CD4-positive, alpha-beta memory T cell (primary cell): ENCODE results near the gene RYK. TPM values are rescaled to one million over a fixed set of nuclear protein-coding genes. Genes with fewer than 3 reads are reported as not detected.

Experiments used
- CTCF ChIA-PET: fragments of 350-600 bp; sonication (Branson Sonifier 250); formaldehyde crosslinking; loops from one replicate; lab custom pipeline; 2021; ENCODE audit warnings: inconsistent platforms; ENCODE audit not compliant: partially characterized antibody; lab: Charles Lee
- POLR2A ChIA-PET: fragments of 350-600 bp; sonication (Branson Sonifier 250); formaldehyde crosslinking; loops from one replicate; lab custom pipeline; 2021; ENCODE audit not compliant: partially characterized antibody; lab: Charles Lee
- DNase-seq, 5 donors: peaks; one replicate each; pipeline versions ENCODE4 v3.0.0 to v3.0.0-alpha.2; 2020 to 2022; ENCODE audit warnings: mixed read lengths in 1 of 5
- H3K27ac ChIP-seq: one replicate; pipeline ENCODE4 v1.7.0; 2013; ENCODE audit warnings: low read depth, low read length
- H3K27me3 ChIP-seq: 2 replicates; pipeline ENCODE4 v1.7.0; 2013; ENCODE audit warnings: mild to moderate bottlenecking, low read length, moderate library complexity; ENCODE audit not compliant: insufficient read depth
- H3K36me3 ChIP-seq: 2 replicates; pipeline ENCODE4 v1.7.0; 2013; ENCODE audit warnings: mild to moderate bottlenecking, low read length, moderate library complexity; ENCODE audit not compliant: insufficient read depth
- H3K4me1 ChIP-seq: 2 replicates; pipeline ENCODE4 v1.7.0; 2013; ENCODE audit warnings: mild to moderate bottlenecking, low read length, moderate library complexity; ENCODE audit not compliant: insufficient read depth
- H3K4me3 ChIP-seq, 2 donors: one replicate each; pipeline ENCODE4 v1.7.0; 2013; ENCODE audit warnings: low read length in 2 of 2, mild to moderate bottlenecking in 1 of 2
- H3K9me3 ChIP-seq, 2 donors: one replicate each; pipeline ENCODE4 v1.7.0; 2013; ENCODE audit warnings: low read length in 2 of 2, control low read depth in 1 of 2; ENCODE audit not compliant: control insufficient read depth in 1 of 2
- H3K27ac Mint-ChIP-seq, 7 donors: one replicate each; pipeline ENCODE4 v1.8.0; 2020 to 2021; ENCODE audit warnings: mixed read lengths in 7 of 7, mild to moderate bottlenecking in 6 of 7, inconsistent platforms in 3 of 7, moderate library complexity in 3 of 7
- H3K27me3 Mint-ChIP-seq, 2 donors: one replicate each; pipeline ENCODE4 v1.8.0; 2020 to 2021; ENCODE audit warnings: mixed read lengths in 2 of 2
- H3K36me3 Mint-ChIP-seq, 2 donors: one replicate each; pipeline ENCODE4 v1.8.0; 2020 to 2021; ENCODE audit warnings: mixed read lengths in 2 of 2, inconsistent platforms in 1 of 2, mild to moderate bottlenecking in 1 of 2
- H3K4me1 Mint-ChIP-seq, 4 donors: one replicate each; pipeline ENCODE4 v1.8.0; 2020 to 2021; ENCODE audit warnings: mixed read lengths in 4 of 4, mild to moderate bottlenecking in 1 of 4
- H3K4me3 Mint-ChIP-seq, 8 donors: one replicate each; pipeline ENCODE4 v1.8.0; 2020 to 2021; ENCODE audit warnings: mixed read lengths in 8 of 8, mild to moderate bottlenecking in 7 of 8, moderate library complexity in 6 of 8, inconsistent platforms in 3 of 8
- H3K9me3 Mint-ChIP-seq, 8 donors: one replicate each; pipeline ENCODE4 v1.8.0; 2020 to 2021; ENCODE audit warnings: mixed read lengths in 8 of 8, mild to moderate bottlenecking in 5 of 8, inconsistent platforms in 3 of 8, moderate library complexity in 1 of 8
- intact Hi-C: fragments of 100-400 bp; cut with micrococcal nuclease; formaldehyde crosslinking; loops from one replicate; pipeline ENCODE4 v1.15.1; 2023
- polyA plus RNA-seq, 2 donors: library from polyadenylated mRNA; unstranded; fragments of 300-500 nt; fragmentation: Illumina TruSeq; gene quantifications; one replicate each; pipeline ENCODE4 v1.2.3, GENCODE V29; 2021
- total RNA-seq, 2 experiments: library from RNA; stranded (reverse); gene quantifications; one replicate each; pipeline ENCODE4 v1.2.3, GENCODE V29; 2021

RYK gene
- total and polyA plus RNA-seq, 4 experiments from 2014 or later: 4.8 to 47.9 (median 27.3) TPM

DNA sequence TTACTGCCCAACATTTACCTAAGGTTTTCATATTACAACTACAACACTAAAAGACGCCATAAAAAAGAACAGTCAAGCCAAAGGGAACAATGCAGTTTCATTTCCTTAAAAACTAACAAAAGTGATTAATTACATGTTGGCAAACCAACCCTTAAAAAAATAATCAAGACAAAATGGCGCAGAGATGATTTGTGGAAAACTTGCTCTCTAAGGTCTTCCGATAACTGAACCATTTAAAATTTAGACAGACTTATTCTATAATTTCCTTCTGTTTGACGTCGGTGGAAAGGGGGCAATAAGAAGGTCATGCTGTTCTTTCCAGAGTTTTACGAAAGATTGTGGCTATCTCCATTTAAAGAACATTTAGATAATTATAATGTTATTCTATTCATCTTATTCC, 87.6 kb downstream of the RYK start:
- no peaks in the 10 kb centered on the region for H3K4me1 Mint-ChIP-seq
- no peak for DNase-seq
- intact Hi-C loops: no loop called here
- H3K4me3 Mint-ChIP-seq: no peak overlapping the region
- no peak overlapping the region for H3K4me3 ChIP-seq
- ChIA-PET CTCF (no interaction called here), POLR2A (no interaction called here)
- H3K4me1 ChIP-seq: no peaks in the 10 kb centered on the region
- H3K27ac Mint-ChIP-seq: no peak overlapping the region
- H3K27me3 ChIP-seq: no peaks in the 10 kb centered on the region
- H3K9me3 ChIP-seq: no peaks in the 10 kb centered on the region
- peaks cover 8% of the 10 kb centered on the region for H3K36me3 ChIP-seq
- H3K36me3 Mint-ChIP-seq: peaks cover 66 to 72% of the 10 kb centered on the region in 2 donors
- H3K27me3 Mint-ChIP-seq: no peaks in the 10 kb centered on the region
- H3K9me3 Mint-ChIP-seq: peaks cover 0 to 5% (median 0%) of the 10 kb centered on the region in 8 donors
- no peak overlapping the region for H3K27ac ChIP-seq

DNA sequence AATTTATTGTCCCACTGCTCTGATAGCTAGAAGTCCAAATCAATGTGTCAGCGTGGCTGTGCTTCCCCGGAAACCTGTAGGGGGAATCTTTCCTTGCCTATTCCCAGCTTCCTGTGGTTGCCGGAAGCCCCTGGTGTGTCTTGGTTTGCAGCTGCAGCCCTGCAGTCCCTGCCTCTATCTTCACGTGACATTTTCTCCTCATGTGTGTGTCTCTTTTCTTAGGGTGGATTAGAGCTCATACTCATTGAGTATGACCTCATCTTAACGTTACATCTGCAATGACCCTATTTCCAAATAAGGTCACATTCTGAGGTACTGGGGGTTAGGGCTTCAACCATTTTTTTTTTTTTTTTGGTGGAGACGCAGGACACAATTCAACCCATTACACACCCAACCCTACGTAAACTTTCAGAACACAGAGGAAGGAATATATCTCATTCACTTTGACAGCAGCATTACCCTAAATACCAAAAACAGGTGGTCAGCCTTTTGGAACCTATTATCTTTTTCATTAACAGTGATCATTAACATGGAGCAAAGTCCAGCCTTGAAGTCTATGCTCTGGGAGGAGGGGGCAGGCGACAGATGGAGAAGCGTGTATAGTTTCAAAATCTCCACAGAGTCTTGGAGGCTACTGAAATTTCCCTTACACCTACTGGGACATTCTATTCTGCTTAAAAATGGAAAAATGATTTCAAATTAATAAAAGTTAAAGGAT, 88.6 kb downstream of the RYK start:
- Mint-ChIP-seq H3K4me1 (no peaks in the 10 kb centered on the region), H3K4me3 (no peak overlapping the region), H3K27me3 (no peaks in the 10 kb centered on the region), H3K9me3 (peaks cover 0 to under 1% (median 0%) of the 10 kb centered on the region in 8 donors), H3K27ac (no peak overlapping the region), H3K36me3 (peaks cover 66 to 74% of the 10 kb centered on the region in 2 donors)
- no peak for DNase-seq
- Histone ChIP-seq H3K4me3 (no peak overlapping the region), H3K9me3 (no peaks in the 10 kb centered on the region), H3K4me1 (no peaks in the 10 kb centered on the region), H3K27ac (no peak overlapping the region), H3K27me3 (no peaks in the 10 kb centered on the region), H3K36me3 (peaks cover 10% of the 10 kb centered on the region)
- intact Hi-C loops: no loop called here
- ChIA-PET CTCF (no interaction called here), POLR2A (no interaction called here)

- intact Hi-C loops: no loop called here
- Mint-ChIP-seq H3K27me3 (no peaks in the 10 kb centered on the region), H3K27ac (no peak overlapping the region), H3K4me1 (peaks cover 0 to 4% (median 0%) of the 10 kb centered on the region in 4 donors), H3K9me3 (peaks cover 0 to 4% (median 0%) of the 10 kb centered on the region in 8 donors), H3K36me3 (peaks cover 78 to 80% of the 10 kb centered on the region in 2 donors), H3K4me3 (no peak overlapping the region)
- H3K4me1 ChIP-seq: no peaks in the 10 kb centered on the region
- H3K4me3 ChIP-seq: no peak overlapping the region
- H3K9me3 ChIP-seq: no peaks in the 10 kb centered on the region
- POLR2A ChIA-PET: no interaction called here
- H3K27ac ChIP-seq: no peak overlapping the region
- peaks cover 21% of the 10 kb centered on the region for H3K36me3 ChIP-seq
- CTCF ChIA-PET: no interaction called here
- no peaks in the 10 kb centered on the region for H3K27me3 ChIP-seq
- no peak for DNase-seq
Observed at GRCh38 chr3:134155446-134155845, 95.2 kb downstream of the RYK start.

DNA sequence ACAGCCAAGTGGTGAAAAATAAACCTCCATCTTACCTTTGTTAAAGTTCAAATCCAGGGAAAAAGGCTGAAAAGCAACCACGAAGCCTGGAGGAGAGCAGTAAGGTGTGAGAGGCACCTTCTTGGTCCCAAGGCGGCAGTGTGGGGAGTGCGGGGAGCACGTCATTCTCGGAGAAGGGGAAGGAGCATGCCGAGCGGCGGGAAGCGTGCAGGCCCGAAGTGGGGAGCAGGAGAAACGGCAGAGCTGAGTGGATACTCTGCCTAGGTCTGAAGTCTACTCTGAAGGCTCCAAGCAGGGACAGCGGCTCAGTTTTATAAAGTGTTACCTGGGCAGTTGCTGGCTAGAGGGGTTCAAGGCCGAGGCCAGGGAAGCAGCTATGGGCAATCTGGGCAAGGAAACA, 96.9 kb downstream of the RYK start:
- Mint-ChIP-seq H3K4me3 (no peak overlapping the region), H3K36me3 (peaks cover 65 to 66% of the 10 kb centered on the region in 2 donors), H3K9me3 (peaks cover 0 to 4% (median 0%) of the 10 kb centered on the region in 8 donors), H3K27ac (peak overlapping the region in 1 of 7 donors; percentile 70), H3K4me1 (peaks cover 0 to 4% (median 2%) of the 10 kb centered on the region in 4 donors), H3K27me3 (no peaks in the 10 kb centered on the region)
- intact Hi-C loops: no loop called here
- Histone ChIP-seq H3K4me1 (no peaks in the 10 kb centered on the region), H3K4me3 (no peak overlapping the region), H3K9me3 (no peaks in the 10 kb centered on the region), H3K36me3 (peaks cover 20% of the 10 kb centered on the region), H3K27me3 (no peaks in the 10 kb centered on the region), H3K27ac (no peak overlapping the region)
- no peak for DNase-seq
- ChIA-PET CTCF (no interaction called here), POLR2A (no interaction called here)

- DNase-seq: no peak
- ChIA-PET POLR2A (no interaction called here), CTCF (no interaction called here)
- Mint-ChIP-seq H3K9me3 (peaks cover 0 to 4% (median 0%) of the 10 kb centered on the region in 8 donors), H3K4me3 (no peak overlapping the region), H3K27ac (peak overlapping the region in 2 of 7 donors; percentile 8 to 12), H3K4me1 (peaks cover 0 to 4% (median 2%) of the 10 kb centered on the region in 4 donors), H3K27me3 (no peaks in the 10 kb centered on the region), H3K36me3 (peaks cover 35 to 41% of the 10 kb centered on the region in 2 donors)
- no peak overlapping the region for H3K4me3 ChIP-seq
- H3K27me3 ChIP-seq: no peaks in the 10 kb centered on the region
- no peaks in the 10 kb centered on the region for H3K4me1 ChIP-seq
- H3K27ac ChIP-seq: no peak overlapping the region
- H3K9me3 ChIP-seq: no peaks in the 10 kb centered on the region
- peaks cover 8% of the 10 kb centered on the region for H3K36me3 ChIP-seq
- intact Hi-C loops: no loop called here
Observed at GRCh38 chr3:134150476-134150875, 100.2 kb downstream of the RYK start.

GRCh38 chr3:134149286-134149685, 101.4 kb downstream of the RYK start:
- Histone ChIP-seq H3K4me3 (no peak overlapping the region), H3K36me3 (no peaks in the 10 kb centered on the region), H3K9me3 (no peaks in the 10 kb centered on the region), H3K27me3 (no peaks in the 10 kb centered on the region), H3K4me1 (no peaks in the 10 kb centered on the region), H3K27ac (no peak overlapping the region)
- Mint-ChIP-seq H3K4me1 (peaks cover 2 to 8% (median 5%) of the 10 kb centered on the region in 4 donors), H3K4me3 (no peak overlapping the region), H3K36me3 (peaks cover 23 to 29% of the 10 kb centered on the region in 2 donors), H3K27ac (peak overlapping the region in 1 of 7 donors; percentile 2), H3K27me3 (no peaks in the 10 kb centered on the region), H3K9me3 (peaks cover 0 to 4% (median 0%) of the 10 kb centered on the region in 8 donors)
- ChIA-PET POLR2A (no interaction called here), CTCF (no interaction called here)
- DNase-seq: no peak
- intact Hi-C loops: no loop called here

DNA sequence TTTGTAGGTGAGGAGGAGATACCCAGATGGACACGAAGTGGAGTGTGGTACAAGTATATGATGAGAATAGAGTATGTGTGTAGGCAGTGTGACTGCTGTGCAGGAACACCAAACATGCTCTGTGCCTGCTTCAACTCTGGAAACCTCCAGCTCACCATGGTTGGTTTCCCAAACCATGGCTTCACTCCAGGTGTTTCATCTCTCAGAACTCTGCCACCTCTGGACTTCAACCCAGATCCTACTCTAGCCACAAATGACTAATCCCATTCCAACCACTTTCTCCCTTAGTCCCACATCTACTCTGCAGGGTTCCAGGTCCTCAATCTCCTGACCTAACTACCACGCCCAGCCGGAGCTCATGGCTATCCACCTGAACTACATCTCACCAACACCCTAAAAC, 102.1 kb downstream of the RYK start:
- CTCF ChIA-PET: interaction anchor here (1.9 kb wide), 1 partner anchor 9 kb away, joined by 5 read pairs; no protein-coding TSS in a partner anchor
- Histone ChIP-seq H3K36me3 (no peaks in the 10 kb centered on the region), H3K27me3 (no peaks in the 10 kb centered on the region), H3K9me3 (no peaks in the 10 kb centered on the region), H3K4me1 (no peaks in the 10 kb centered on the region), H3K27ac (no peak overlapping the region), H3K4me3 (no peak overlapping the region)
- DNase-seq: no peak
- Mint-ChIP-seq H3K9me3 (peaks cover 0 to 4% (median 0%) of the 10 kb centered on the region in 8 donors), H3K27me3 (no peaks in the 10 kb centered on the region), H3K4me3 (no peak overlapping the region), H3K27ac (peak overlapping the region in 1 of 7 donors; percentile 31), H3K4me1 (peaks cover 1 to 13% (median 4%) of the 10 kb centered on the region in 4 donors), H3K36me3 (peaks cover 16 to 21% of the 10 kb centered on the region in 2 donors)
- POLR2A ChIA-PET: no interaction called here
- intact Hi-C loops: no loop called here
